Left hindlimb (tissue), 1 donor: ENCODE data around the gene PHGDH.
A peak's percentile ranks its signal among the peaks of the same experiment; 100 is the strongest.
"Not testable (repeated sequence)": the region's sequence is repeated elsewhere in the genome, so short reads cannot be mapped to it uniquely, and the experiment has no call there.

Source experiments
- DNase-seq: peaks from one replicate; pipeline ENCODE4 v3.0.0-alpha.2; 2018

The PHGDH gene

GRCh38 chr1:119767486-119767885 is 55.8 kb downstream of the PHGDH start:
- DNase-seq: no peak

GRCh38 chr1:119768778-119769177 is 57.0 kb downstream of the PHGDH start, which contains the start of gene HMGCS2:
HMGCS2 (minus strand) TSS chr1:119768905; CDS start chr1:119768844, 61 bp downstream.
- DNase-seq: no peak

- peak; percentile 48 for DNase-seq
Measured at GRCh38 chr1:119771016-119771415, 59.3 kb downstream of the PHGDH start.

- no peak for DNase-seq
Measured at GRCh38 chr1:119771770-119772169, 60.0 kb downstream of the PHGDH start.

- no peak for DNase-seq
Measured at GRCh38 chr1:119772298-119772697, 60.6 kb downstream of the PHGDH start.

GRCh38 chr1:119773711-119774241 is 62.0 kb downstream of the PHGDH start:
- no peak for DNase-seq

- DNase-seq: no peak
Measured at GRCh38 chr1:119774746-119775490, 63.2 kb downstream of the PHGDH start.

GRCh38 chr1:119778359-119778758 is 66.6 kb downstream of the PHGDH start:
- DNase-seq: no peak

- DNase-seq: no peak
Measured at GRCh38 chr1:119778886-119779560, 67.3 kb downstream of the PHGDH start.

GRCh38 chr1:119779869-119780356 is 68.2 kb downstream of the PHGDH start:
- DNase-seq: peak; percentile 68

- no peak for DNase-seq
Measured at GRCh38 chr1:119781434-119782210, 69.9 kb downstream of the PHGDH start.

GRCh38 chr1:119782631-119783325 is 71.0 kb downstream of the PHGDH start:
- DNase-seq: no peak

- DNase-seq: no peak
Measured at GRCh38 chr1:119783354-119784185, 71.8 kb downstream of the PHGDH start.

- DNase-seq: no peak
Measured at GRCh38 chr1:119784191-119784781, 72.6 kb downstream of the PHGDH start.

- not testable (repeated sequence) for DNase-seq
Measured at GRCh38 chr1:119786046-119786445, 74.3 kb downstream of the PHGDH start.

- not testable (repeated sequence) for DNase-seq
Measured at GRCh38 chr1:119786473-119787050, 74.8 kb downstream of the PHGDH start.

GRCh38 chr1:119787776-119788175 is 76.0 kb downstream of the PHGDH start:
- DNase-seq: no peak

GRCh38 chr1:119790451-119791198 is 78.9 kb downstream of the PHGDH start:
- DNase-seq: no peak

- no peak for DNase-seq
Measured at GRCh38 chr1:119791377-119791776, 79.6 kb downstream of the PHGDH start.
